Stimulated activated CD4-positive, alpha-beta T cell treated with anti-CD3 and anti-CD28 coated beads, Interleukin-4, amount 100 ng/mL, for 24 hours (primary cell): ENCODE results near the gene THPO.

ENCODE experiments used
- DNase-seq: peaks from one replicate; pipeline ENCODE4 v3.0.0-alpha.2; 2020

THPO gene

DNA sequence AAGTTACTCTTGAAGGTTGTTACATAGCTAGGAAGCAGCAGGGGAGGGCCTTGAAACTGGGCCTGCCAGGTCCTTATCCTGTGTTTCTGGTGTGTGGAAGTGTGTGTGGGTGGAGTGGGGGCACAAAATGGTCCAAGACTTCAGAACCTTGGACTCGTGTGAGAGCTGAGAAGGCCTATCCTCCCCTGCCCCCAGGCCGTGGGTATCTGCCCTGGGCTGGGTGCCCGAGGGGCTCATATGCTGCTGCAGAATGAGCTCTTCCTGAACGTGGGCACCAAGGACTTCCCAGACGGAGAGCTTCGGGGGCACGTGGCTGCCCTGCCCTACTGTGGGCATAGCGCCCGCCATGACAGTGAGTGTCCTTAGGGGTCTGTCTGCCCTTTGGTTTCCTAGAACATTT lies 6.3 kb upstream of the THPO start:
- DNase-seq: no peak

DNA sequence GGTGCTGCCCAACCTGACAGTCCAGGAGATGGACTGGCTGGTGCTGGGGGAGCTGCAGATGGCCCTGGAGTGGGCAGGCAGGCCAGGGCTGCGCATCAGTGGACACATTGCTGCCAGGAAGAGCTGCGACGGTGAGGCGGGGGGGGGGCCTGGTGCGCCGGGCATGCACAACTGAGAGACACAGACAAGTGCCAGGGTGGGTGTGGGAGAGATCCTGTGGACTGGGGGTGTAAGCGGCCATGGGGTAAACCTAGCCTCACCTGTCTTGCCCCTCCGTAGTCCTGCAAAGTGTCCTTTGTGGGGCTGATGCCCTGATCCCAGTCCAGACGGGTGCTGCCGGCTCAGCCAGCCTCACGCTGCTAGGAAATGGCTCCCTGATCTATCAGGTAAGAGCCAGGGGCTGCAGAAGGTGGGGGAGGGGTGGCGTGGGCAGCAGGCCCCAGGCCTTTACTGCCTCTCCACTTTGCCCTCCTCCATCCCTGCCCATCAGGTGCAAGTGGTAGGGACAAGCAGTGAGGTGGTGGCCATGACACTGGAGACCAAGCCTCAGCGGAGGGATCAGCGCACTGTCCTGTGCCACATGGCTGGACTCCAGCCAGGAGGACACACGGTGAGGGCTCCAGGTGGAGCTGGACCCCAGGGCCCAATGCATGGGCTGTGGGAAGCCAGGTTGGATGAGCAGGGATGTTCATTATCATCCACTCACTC lies 5.2 kb upstream of the THPO start:
- no peak for DNase-seq

DNA sequence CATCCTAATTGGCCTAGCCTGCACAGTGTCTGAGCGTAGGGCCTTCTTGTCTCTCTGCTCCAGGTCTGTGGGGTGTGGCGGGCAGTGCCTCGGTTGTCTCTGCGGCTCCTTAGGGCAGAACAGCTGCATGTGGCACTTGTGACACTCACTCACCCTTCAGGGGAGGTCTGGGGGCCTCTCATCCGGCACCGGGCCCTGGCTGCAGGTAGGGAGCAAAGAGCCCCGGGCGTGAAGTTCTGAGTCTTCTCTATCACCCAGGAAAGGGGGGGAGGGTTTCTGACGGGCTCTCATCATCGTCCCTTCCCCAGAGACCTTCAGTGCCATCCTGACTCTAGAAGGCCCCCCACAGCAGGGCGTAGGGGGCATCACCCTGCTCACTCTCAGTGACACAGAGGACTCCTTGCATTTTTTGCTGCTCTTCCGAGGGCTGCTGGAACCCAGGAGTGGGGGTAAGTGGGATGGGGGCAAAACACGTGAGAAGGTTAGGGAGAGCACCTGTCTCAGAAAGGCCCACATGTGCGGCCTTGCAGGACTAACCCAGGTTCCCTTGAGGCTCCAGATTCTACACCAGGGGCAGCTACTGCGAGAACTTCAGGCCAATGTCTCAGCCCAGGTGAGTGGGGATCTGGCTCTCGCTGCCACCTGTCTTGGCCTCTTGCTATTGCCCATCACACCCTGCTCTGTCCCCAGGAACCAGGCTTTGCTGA lies 4.5 kb upstream of the THPO start:
- DNase-seq: no peak

DNA sequence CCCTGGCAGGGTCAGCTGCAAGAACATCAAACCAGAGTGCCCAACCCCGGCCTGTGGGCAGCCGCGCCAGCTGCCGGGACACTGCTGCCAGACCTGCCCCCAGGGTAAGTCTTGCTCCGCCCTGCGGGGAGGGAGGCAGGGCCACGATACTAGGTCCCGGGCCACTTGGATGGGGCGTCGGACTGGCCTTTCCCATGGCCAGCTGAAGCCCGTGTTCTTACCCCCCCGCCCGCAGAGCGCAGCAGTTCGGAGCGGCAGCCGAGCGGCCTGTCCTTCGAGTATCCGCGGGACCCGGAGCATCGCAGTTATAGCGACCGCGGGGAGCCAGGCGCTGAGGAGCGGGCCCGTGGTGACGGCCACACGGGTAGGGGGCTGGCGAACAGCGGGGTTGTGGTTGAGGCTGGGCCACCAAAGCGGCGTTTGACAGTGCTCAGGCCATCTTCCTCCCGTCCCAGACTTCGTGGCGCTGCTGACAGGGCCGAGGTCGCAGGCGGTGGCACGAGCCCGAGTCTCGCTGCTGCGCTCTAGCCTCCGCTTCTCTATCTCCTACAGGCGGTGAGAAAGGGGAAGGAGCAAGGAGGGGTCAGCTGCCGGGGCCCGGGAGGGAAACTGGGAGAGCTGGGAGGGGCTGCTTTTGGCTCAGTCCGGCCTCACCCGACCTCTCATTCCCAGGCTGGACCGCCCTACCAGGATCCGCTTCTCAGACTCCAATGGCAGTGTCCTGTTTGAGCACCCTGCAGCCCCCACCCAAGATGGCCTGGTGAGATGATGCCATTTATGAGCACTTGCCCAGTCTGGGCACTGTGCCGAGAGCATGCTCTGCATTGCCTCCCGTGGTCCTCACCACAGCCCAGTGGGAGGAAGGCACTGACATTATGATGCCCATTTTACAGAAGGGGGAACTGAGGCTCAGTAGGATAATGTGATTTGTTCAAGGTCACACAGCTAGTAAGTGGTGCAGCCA lies 3.5 kb upstream of the THPO start:
- DNase-seq: no peak

DNA sequence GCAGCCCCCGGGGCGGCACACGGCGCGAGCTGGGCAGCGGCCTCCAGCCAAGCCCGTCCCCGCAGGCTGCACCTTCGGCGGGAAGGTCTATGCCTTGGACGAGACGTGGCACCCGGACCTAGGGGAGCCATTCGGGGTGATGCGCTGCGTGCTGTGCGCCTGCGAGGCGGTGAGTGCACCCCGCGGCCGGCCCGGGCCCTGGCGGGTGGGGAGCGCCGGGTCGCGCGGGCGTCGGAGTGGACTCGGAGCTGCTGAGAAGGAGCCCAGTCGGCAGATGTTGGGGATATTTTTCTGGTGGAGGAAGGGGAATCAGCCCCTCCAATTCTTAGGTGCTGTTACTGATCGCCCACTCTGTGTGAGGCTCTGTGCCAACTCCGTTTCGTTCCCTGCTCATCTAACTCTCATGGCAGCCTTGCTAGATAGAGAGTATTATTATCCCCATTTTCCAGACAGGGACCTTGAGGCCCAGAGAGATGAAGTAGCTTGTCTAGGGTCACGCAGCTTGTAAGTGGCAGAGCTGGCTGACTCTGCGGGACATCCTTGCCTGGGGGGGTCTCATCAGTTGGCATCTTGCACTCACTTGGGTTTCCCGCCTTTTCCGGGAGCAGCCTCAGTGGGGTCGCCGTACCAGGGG lies 2.7 kb upstream of the THPO start:
- no peak for DNase-seq

DNA sequence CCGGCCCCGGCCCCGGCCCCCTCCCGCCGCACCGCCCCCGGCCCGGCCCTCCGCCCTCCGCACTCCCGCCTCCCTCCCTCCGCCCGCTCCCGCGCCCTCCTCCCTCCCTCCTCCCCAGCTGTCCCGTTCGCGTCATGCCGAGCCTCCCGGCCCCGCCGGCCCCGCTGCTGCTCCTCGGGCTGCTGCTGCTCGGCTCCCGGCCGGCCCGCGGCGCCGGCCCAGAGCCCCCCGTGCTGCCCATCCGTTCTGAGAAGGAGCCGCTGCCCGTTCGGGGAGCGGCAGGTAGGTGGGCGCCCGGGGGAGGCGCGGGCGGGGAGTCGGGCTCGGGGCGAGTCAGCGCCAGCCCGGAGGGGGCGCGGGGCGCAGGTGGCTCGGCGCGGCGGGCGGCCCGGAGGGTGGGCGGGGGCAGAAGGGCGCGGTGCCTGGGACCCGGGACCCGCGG lies 2.2 kb upstream of the THPO start:
- no peak for DNase-seq

DNA sequence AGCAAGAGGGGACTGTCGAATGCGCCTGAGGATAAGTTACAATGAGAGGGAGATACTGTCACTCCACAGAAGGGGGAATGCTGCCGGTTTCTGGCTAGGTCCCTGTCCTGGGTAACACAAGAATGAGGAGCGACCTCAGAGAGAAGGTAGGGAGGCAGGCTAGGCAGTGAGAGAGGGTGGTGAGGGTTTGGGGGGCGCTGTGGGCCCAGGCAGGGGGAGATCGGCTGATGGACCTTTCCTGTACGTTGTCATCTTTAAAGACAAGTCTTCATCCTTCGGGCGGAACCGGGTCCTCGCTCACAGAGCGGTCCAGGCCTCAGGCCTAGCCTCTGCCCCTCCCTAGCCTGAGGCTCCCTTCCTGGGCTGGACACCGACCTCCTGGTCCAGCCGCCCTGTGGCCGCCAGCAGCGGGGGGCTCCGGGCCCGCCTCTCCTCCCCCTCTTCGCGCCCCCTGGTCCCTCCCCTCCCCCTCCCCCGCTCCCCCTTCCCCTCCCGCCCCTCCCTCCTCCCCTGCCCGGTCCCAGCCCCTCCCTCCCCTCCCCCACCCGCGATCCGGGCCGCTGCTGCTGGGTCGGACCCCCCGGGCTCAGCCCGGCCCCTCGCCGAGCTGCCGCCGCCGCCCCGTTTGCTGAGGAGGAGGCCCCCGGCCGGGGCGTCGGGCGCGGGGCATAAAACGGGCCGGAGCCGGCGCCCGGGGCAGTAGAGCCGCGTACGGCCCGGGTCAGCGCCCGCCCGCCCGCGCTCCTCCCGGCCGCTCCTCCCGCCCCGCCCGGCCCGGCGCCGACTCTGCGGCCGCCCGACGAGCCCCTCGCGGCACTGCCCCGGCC lies 1.6 kb upstream of the THPO start, which contains the start of gene CHRD:
TSS of gene CHRD (plus strand) at position 697 of the 827 bp plus-strand sequence. CDS start 265 bp downstream, outside the sequence.
- DNase-seq: no peak

DNA sequence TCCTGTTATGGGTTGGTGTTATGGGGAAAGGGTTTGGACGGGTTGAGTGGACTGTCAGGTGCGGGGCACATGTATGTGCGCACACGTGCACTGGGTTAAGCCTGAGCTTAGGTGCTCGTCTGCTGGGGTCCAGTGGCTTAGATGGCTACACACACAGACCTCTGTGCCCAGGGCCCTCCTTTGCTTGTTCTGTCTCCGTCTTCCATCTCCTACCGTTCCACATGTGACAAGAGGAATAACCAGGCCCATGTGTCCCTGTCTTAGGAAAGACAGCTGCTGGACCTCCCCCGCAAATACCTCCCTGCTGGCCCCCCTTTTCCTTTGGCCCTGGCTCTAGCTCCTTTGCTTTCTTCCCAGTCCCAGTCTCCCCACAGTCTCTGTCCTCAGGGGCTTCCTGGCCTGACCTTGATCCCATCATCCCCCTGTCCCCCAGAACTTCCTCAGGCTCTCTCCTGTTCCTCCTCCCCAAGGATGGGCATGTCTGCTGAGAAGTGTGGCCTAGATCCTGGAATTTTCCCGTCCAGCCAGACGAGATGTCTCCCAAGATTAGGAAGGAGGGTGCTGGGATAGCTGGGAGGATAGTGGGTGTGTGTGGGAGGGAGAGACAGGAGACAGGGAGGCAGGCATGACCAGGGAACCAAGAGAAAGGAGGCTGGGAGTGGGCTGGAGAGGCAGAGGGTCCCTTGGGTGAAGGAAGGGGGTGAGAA lies 797 bp upstream of the THPO start:
- no peak for DNase-seq

DNA sequence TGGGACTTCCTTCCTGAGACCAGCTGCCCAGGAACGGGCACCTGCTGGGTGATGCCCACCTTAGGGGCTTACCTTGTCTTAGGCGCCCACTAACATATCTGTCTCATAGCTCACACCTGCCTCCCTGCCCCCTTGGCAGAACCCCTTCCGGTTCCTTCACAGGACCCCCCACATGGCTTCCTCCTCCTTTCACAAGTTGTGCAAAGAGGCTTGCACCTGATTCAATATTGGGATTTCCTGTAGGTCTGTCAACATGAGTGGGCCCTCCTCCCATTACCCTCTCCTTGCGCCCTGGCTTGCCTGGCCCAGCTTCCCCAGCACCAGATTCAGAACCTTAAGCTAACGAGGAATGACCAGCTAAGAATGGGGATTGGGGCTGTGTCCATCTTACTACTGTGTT lies 633 bp downstream of the THPO start:
- DNase-seq: no peak

DNA sequence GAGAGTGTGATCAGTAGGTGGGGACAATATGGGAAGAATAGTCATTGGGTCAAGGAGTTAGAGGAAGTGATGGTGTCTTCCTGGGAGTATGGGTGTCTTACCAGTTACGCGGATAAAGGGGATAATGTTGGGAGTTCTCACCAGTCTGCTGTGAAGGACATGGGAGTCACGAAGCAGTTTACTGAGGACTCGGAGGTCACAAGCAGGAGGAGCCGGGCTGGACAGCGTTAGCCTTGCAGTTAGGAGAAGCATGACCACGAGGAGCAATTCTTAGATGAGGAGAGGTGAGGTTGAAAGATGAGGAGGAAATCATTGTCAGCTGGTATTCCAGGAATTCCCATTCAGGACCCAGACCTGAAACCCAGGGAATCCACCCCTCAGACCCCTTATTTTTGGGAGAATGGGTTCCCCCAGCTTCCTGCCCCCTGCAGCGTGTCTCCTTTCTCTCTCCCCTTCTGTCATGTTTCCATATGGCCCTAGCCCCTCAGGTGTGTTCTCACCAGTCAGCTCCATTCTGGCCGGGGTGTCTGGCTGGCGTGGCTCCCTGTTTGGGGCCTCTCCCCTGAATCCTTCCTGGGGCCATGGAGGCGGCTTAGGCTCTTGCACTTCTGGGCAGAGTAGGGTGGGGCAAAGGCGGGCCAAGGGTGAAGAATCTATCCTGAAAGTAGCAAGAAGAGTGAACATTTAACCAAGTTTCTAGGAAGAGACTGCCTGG lies 2.1 kb downstream of the THPO start:
- no peak for DNase-seq

DNA sequence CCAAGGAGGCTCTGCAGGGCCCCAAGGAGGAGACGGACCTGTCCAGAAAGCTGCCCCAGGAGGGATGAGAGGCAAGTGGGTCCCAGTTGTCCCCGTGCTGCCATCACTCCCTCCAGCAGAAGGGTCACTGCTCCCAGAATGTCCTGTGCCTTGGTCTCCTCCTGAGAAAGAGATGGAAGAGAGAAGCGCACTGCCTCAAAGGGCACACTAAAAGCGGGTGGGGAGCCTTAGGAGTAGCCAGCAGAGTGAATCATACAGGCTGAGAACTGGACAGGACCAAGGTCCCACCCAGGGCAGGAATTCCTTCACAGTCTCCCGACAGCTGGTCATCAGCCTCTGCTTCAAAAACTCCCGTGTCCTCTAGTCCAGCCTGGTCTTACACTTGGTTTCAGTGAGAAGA lies 4.6 kb downstream of the THPO start:
- DNase-seq: no peak

DNA sequence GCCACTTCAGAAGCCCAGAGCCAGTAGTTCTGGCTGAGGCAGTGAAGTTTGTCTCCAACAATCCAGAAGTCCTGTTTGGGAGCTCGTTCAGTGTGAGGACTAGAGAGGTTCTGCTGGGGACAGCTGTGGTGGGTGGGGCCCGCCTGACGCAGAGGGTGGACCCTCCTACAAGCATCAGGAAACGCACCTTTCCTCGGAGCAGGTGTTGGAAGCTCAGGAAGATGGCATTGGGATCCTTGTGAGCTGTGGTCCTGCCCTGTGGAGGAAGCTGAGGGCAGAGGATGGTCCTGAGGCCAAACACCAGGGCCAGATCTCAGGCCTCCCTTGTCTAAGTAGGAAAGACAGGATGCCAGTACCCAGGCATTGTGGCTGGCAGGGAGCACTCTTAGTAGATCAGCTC lies 5.1 kb downstream of the THPO start:
- no peak for DNase-seq

DNA sequence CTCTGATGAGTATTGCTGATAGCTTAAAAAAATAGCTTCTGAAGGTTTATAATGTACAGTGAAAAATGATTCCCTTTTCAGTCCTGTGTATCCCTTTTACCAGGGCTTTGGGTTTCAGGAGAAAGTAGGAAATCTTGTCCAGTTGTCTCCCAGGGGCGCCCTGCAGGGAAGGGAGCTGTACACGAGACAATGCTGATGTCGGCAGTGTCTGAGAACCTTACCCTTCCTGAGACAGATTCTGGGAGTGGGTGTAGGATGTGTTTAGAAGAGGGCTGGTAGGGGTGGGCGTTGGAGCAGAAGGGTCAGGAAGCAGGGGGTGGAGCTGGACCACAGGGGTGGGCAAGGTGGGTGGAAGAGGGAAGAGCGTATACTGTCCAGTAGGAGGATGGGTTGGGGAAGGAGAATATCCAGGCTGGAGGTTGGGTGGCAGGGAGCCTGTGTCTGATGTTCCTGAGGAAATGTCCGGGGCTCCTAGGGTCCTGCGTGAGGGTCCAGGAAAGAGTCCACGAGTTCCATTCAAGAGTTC lies 5.6 kb downstream of the THPO start:
- DNase-seq: no peak

DNA sequence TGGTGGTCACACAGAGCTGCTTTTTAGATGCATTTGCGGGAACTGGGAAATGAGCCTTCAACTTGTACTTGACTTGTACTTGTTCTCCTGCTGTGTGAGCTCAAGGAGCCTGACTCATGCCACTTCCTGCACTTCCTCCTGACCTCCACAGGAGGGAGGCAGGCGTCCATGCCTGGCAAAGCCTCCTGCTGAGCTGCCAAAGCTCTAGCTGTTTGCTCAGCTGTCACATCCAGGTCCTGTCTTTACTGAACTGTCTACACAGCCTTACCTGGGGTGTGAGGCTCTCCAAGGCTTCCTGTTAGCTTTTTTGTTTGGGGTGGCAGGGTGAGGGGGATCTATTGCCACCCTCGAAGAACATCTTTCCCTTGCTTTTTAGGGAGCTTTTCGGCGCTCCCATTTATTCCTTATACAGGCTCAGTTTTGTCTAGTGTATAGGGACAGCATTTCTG lies 6.4 kb downstream of the THPO start:
- peak; percentile 68 for DNase-seq

DNA sequence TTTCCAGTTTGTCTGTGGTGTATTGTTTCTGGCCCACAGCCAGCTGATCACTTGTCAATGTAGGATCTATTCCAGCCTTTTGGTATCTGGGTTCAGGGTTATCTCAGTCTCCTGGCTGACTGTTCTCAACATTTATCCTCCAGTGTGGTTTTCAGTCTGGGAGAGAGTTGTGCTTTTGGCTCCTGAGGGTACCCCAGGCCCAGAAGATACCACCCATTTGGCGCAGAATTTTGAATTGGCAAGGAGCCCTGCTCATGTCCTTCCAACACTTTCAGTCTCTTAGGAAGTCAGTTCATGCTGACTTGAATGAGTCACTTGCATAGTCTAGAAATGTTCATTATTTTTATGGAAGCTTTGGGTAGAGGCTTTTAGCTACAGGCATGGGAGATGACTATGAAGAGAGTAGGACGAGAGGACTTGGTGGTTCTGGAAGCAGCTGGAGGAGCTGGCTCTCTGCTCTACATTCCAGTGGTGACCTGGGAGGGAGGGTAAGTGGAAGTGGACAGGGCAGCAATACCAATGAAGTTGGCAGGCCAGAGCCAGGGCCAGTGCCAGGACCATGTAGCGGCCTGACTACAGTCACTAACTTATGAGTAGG lies 9.3 kb downstream of the THPO start:
- DNase-seq: no peak

DNA sequence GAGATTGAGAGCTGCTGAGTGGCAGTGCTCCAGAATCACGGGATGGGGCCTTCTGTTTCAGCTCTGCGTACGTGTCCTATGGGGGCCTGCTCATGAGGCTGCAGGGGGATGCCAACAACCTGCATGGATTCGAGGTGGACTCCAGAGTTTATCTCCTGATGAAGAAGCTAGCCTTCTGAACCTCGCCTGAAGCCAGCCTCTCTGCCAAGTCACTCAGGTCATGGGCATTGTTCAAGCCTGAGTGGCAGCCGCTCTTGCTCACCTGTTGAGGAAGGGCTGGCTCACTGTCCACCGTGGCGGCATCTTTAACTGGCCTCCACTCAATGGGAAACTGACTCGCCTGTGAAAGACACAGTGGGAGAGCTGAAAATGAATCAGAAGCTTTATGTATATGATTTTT lies 9.9 kb downstream of the THPO start:
- DNase-seq: no peak

DNA sequence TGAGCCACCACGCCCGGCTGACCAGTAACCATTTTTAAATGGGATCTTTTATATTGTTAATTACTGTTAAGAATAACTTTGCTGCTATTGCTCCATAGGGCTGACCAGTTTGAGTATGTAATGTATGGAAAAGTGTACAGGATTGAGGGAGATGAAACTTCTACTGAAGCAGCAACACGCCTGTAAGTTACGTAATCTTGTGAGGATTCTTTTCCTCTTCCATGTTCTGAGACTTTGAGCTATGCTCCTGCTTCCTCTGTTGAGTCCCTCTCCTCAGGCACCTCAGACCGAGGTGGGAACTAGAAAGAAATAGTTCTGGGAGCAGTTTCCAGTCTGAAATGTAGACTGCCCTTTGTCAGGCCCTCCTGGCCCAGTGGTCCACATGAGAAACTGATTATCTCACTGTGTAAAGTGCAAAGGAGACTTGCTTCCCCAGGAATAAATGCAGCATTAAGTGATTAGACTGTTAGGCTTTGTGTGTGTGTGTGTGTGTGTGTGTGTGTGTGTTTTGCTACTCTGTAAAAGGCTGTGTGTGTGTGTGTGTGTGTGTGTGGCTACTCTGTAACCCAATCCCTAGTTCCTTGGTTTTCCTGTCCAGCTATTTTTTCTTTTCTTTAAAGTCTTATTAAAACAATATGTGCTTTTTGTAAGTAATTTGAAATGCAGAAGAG lies 11.3 kb downstream of the THPO start:
- DNase-seq: no peak

DNA sequence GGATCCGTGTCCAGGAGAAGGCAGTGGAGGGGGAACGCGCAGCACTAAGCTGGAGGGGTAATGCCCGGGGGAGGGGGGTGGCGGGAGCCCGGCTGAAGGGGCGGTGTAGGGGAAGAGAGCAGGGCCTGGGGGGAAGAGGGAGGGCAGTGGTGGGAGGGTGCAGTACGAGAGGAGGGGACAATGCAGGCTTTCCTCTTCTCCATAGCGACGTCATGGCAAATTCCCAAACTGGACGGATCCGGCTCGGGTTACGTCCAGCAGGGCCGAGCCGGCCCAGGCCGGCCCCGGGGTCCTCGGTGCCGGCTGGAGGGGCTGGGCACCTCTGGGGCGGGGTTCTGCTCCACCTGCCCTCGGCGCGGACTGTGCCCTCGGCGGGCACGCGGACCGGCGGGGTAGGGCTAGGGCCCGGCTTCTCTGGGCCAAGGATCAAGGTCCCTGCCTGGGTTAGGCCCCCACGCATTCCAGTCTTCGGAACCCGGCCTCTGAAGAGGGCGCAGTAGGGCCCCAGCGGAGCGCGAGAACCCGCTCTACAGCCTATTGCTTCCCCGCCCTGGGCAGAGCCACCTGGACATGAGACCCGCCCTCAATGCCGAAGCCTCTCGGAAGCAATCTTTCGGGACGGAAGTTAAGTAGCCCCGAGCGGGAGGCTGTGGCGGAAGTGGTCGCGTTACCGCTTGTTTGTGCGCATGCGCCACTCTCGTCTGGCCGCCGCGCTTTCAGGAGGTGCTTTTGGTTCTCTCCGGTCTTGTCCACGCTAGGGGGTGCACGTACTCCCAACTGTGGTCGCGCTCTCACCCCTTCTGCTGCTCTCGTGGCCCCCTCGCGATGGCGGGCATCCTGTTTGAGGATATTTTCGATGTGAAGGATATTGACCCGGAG lies 15.1 kb downstream of the THPO start:
- peak; percentile 96 for DNase-seq
